H9 (cell line): ENCODE results near the gene AMBRA1. TPM values are rescaled to one million over a fixed set of nuclear protein-coding genes. Genes with fewer than 3 reads are reported as not detected.
"Not testable (repeated sequence)": the region's sequence is repeated elsewhere in the genome, so short reads cannot be mapped to it uniquely, and the experiment has no call there.

Experiments used
- DNase-seq: peaks from one replicate; pipeline ENCODE4 v3.0.0-alpha.2; 2017
- H2AFZ ChIP-seq: one replicate; pipeline ENCODE4 v1.6.1; 2013; ENCODE audit warnings: mild to moderate bottlenecking, low read length, control low read depth, moderate library complexity
- H2AK5ac ChIP-seq: 2 replicates; pipeline ENCODE4 v1.6.1; 2013; ENCODE audit warnings: low read length, control low read depth, mixed read lengths; ENCODE audit not compliant: insufficient read length
- H2BK120ac ChIP-seq: one replicate; pipeline ENCODE4 v1.6.1; 2013; ENCODE audit warnings: low read depth, mild to moderate bottlenecking, low read length, control low read depth, inconsistent platforms; ENCODE audit not compliant: poor library complexity, severe bottlenecking
- H2BK12ac ChIP-seq: 2 replicates; pipeline ENCODE4 v1.6.1; 2013; ENCODE audit warnings: low read length, control low read depth, mixed read lengths, low read depth; ENCODE audit not compliant: insufficient read length
- H2BK15ac ChIP-seq: 2 replicates; pipeline ENCODE4 v1.6.1; 2013; ENCODE audit warnings: low read depth, low read length, control low read depth
- H2BK20ac ChIP-seq: one replicate; pipeline ENCODE4 v1.6.1; 2013; ENCODE audit warnings: low read depth, mild to moderate bottlenecking, low read length, control low read depth, inconsistent platforms; ENCODE audit not compliant: poor library complexity, severe bottlenecking
- H2BK5ac ChIP-seq: 2 replicates; pipeline ENCODE4 v1.6.1; 2013; ENCODE audit warnings: low read length, control low read depth, mixed read lengths; ENCODE audit not compliant: insufficient read length
- H3K14ac ChIP-seq: 2 replicates; pipeline ENCODE4 v1.6.1; 2013; ENCODE audit warnings: low read length, control low read depth; ENCODE audit not compliant: insufficient read depth
- H3K18ac ChIP-seq: 2 replicates; pipeline ENCODE4 v1.6.1; 2013; ENCODE audit warnings: low read depth, mild to moderate bottlenecking, mixed read lengths, low read length, control low read depth; ENCODE audit not compliant: insufficient read length
- H3K23ac ChIP-seq: 2 replicates; pipeline ENCODE4 v1.6.1; 2013; ENCODE audit warnings: low read length, control low read depth, mixed read lengths, low read depth; ENCODE audit not compliant: insufficient read length
- H3K23me2 ChIP-seq: 2 replicates; pipeline ENCODE4 v1.6.1; 2013; ENCODE audit warnings: low read depth, mild to moderate bottlenecking, mixed read lengths, low read length, control low read depth; ENCODE audit not compliant: insufficient read length, poor library complexity, severe bottlenecking
- H3K27ac ChIP-seq: 2 replicates; pipeline ENCODE4 v1.5.1; 2013; ENCODE audit warnings: low read length, control low read depth, mixed read lengths, low read depth; ENCODE audit not compliant: insufficient read length
- H3K27me3 ChIP-seq: 2 replicates; pipeline ENCODE4 v1.6.1; 2013; ENCODE audit warnings: low read length, control low read depth, inconsistent platforms; ENCODE audit not compliant: insufficient read depth
- H3K4ac ChIP-seq: 2 replicates; pipeline ENCODE4 v1.6.1; 2013; ENCODE audit warnings: low read depth, mild to moderate bottlenecking, control low read depth, inconsistent platforms, low read length, moderate library complexity
- H3K4me1 ChIP-seq: 2 replicates; pipeline ENCODE4 v1.6.1; 2013; ENCODE audit warnings: low read length, control low read depth, inconsistent platforms; ENCODE audit not compliant: insufficient read depth
- H3K4me2 ChIP-seq: 2 replicates; pipeline ENCODE4 v1.6.1; 2013; ENCODE audit warnings: low read length, control low read depth, mixed read lengths; ENCODE audit not compliant: insufficient read length, insufficient read depth
- H3K56ac ChIP-seq: 2 replicates; pipeline ENCODE4 v1.6.1; 2013; ENCODE audit warnings: low read depth, mild to moderate bottlenecking, mixed read lengths, low read length, control low read depth; ENCODE audit not compliant: insufficient read length
- H3K79me1 ChIP-seq: 2 replicates; pipeline ENCODE4 v1.6.1; 2013; ENCODE audit warnings: low read depth, mild to moderate bottlenecking, moderate library complexity, low read length, control low read depth, inconsistent platforms; ENCODE audit not compliant: insufficient read depth, poor library complexity, severe bottlenecking
- H3K79me2 ChIP-seq: 2 replicates; pipeline ENCODE4 v1.6.1; 2013; ENCODE audit warnings: low read length, control low read depth, inconsistent platforms; ENCODE audit not compliant: insufficient read depth
- H3K9ac ChIP-seq: 2 replicates; pipeline ENCODE4 v1.6.1; 2013; ENCODE audit warnings: low read length, control low read depth, mixed read lengths; ENCODE audit not compliant: insufficient read length; ENCODE audit errors: extremely low read depth
- H3K9me3 ChIP-seq: one replicate; pipeline ENCODE4 v1.6.1; 2013; ENCODE audit warnings: low read depth, low read length, inconsistent platforms; ENCODE audit not compliant: control insufficient read depth
- H3T11ph ChIP-seq: one replicate; pipeline ENCODE4 v1.6.1; 2013; ENCODE audit warnings: mild to moderate bottlenecking, low read length, control low read depth, inconsistent platforms
- H4K20me1 ChIP-seq: one replicate; pipeline ENCODE4 v1.6.1; 2013; ENCODE audit not compliant: control insufficient read depth, insufficient read length, insufficient read depth
- H4K5ac ChIP-seq: 2 replicates; pipeline ENCODE4 v1.6.1; 2013; ENCODE audit warnings: low read depth, mild to moderate bottlenecking, mixed read lengths, low read length, control low read depth; ENCODE audit not compliant: insufficient read length
- H4K8ac ChIP-seq: replicated peaks from 2 replicates; pipeline ENCODE4 v1.6.1; 2013; ENCODE audit warnings: low read length, control low read depth, mixed read lengths, low read depth; ENCODE audit not compliant: insufficient read length
- H4K91ac ChIP-seq: 2 replicates; pipeline ENCODE4 v1.6.1; 2013; ENCODE audit warnings: low read depth, mild to moderate bottlenecking, moderate library complexity, mixed read lengths, low read length, control low read depth; ENCODE audit not compliant: insufficient read length
- H3K27ac Mint-ChIP-seq, 3 experiments: 2 replicates in 2 of 3; 3 replicates in 1 of 3; pipeline ENCODE4 v1.8.0; 2020 to 2021; ENCODE audit warnings: mixed read lengths in 3 of 3, mild to moderate bottlenecking in 1 of 3, moderate library complexity in 1 of 3
- H3K27me3 Mint-ChIP-seq: 2 replicates; pipeline ENCODE4 v1.8.0; 2021; ENCODE audit warnings: low read depth, mild to moderate bottlenecking, moderate library complexity, mixed read lengths
- H3K36me3 Mint-ChIP-seq, 3 experiments: 2 replicates in 2 of 3; 3 replicates in 1 of 3; pipeline ENCODE4 v1.8.0; 2020 to 2021; ENCODE audit warnings: low read depth in 3 of 3, mixed read lengths in 3 of 3; ENCODE audit not compliant: insufficient read depth in 1 of 3
- H3K4me1 Mint-ChIP-seq, 2 experiments: 2 replicates each; pipeline ENCODE4 v1.8.0; 2020; ENCODE audit warnings: mixed read lengths in 2 of 2
- H3K4me3 Mint-ChIP-seq, 2 experiments: 2 replicates in 1 of 2; 3 replicates in 1 of 2; pipeline ENCODE4 v1.8.0; 2020 to 2021; ENCODE audit warnings: mild to moderate bottlenecking in 2 of 2, mixed read lengths in 2 of 2, moderate library complexity in 1 of 2
- H3K9me3 Mint-ChIP-seq, 2 experiments: 2 replicates in 1 of 2; 3 replicates in 1 of 2; pipeline ENCODE4 v1.8.0; 2020; ENCODE audit warnings: mild to moderate bottlenecking in 2 of 2, mixed read lengths in 2 of 2, moderate library complexity in 1 of 2
- CTCF ChIP-seq: fragments of 200-600 bp; sonication (generic); conservative IDR thresholded peaks from 3 replicates; pipeline ENCODE4 v1.8.0; 2021; ENCODE audit warnings: antibody characterized with exemption, mild to moderate bottlenecking
- WGBS: extraction: QIAGEN DNeasy Blood & Tissue Kit; methylation state at CpG from one replicate; pipeline ENCODE4 v1.1.7; 2013; ENCODE audit warnings: missing lambda C conversion rate, low lambda C conversion rate, mixed read lengths; ENCODE audit not compliant: insufficient read length; ENCODE audit errors: extremely low coverage; 5-methylcytosine and 5-hydroxymethylcytosine counted together
- total RNA-seq: library from RNA; stranded (reverse); gene quantifications from 2 replicates; pipeline ENCODE4 v1.2.1, GENCODE V29; 2021

Gene AMBRA1
- total RNA-seq, 1 experiment from 2014 or later, result 37.5 TPM

GRCh38 chr11:46519351-46519750, 74.5 kb downstream of the AMBRA1 start:
- Histone ChIP-seq H3K27me3 (no peaks in the 10 kb centered on the region), H4K20me1 (no peaks in the 10 kb centered on the region), H2BK12ac (no peak overlapping the region), H3T11ph (no peak overlapping the region), H2AK5ac (no peak overlapping the region), H3K9ac (no peak overlapping the region), H2BK120ac (no peak overlapping the region), H3K4me2 (no peak overlapping the region), H3K79me2 (no peaks in the 10 kb centered on the region), H3K27ac (no peak overlapping the region), H4K5ac (no peak overlapping the region), H3K9me3 (no peaks in the 10 kb centered on the region), H3K18ac (no peak overlapping the region), H3K4ac (no peak overlapping the region), H3K23ac (no peak overlapping the region), H2BK5ac (no peak overlapping the region), H4K8ac (no peak overlapping the region), H3K23me2 (no peaks in the 10 kb centered on the region), H3K79me1 (no peaks in the 10 kb centered on the region), H3K4me1 (no peaks in the 10 kb centered on the region), H4K91ac (no peak overlapping the region), H2AFZ (no peak overlapping the region), H3K56ac (no peak overlapping the region), H2BK20ac (no peak overlapping the region), H3K14ac (no peak overlapping the region), H2BK15ac (no peak overlapping the region)
- DNase-seq, result no peak
- no peak for TF ChIP-seq CTCF
- Mint-ChIP-seq H3K9me3 (no peaks in the 10 kb centered on the region), H3K36me3 (no peaks in the 10 kb centered on the region), H3K27ac (peak overlapping the region in 2 of 3 experiments; percentile 7 to 40; a peak in 2 of 7 replicates), H3K4me1 (peaks cover 27 to 29% of the 10 kb centered on the region in 2 experiments), H3K27me3 (no peaks in the 10 kb centered on the region), H3K4me3 (no peak overlapping the region)
- WGBS, result no CpG with 5 or more reads among the region's 3 CpGs

DNA sequence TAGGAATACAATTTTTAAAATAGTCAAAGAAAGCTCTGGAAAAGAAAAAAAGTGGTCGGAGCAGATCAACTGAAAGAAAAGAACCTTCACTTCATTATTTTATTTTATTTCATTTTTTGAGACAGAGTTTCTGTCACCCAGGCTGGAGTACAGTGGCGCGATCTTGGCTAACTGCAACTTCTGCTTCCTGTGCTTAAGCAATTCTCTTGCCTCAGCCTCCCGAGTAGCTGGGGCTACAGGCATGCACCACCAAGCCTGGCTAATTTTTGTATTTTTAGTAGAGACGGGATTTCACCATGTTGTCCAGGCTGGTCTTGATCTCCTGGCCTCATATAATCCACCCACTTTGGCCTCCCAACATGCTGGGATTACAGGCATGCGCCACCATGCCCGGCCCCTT, 74.9 kb downstream of the AMBRA1 start:
- H3K27ac Mint-ChIP-seq, result peak overlapping the region in 2 of 3 experiments; percentile 7 to 40; a peak in 2 of 7 replicates

More for the DNA sequence above, 74.9 kb downstream of the AMBRA1 start:
- not testable (repeated sequence) for H3K27me3 Mint-ChIP-seq, H2BK15ac ChIP-seq, H3K9ac ChIP-seq, H3K36me3 Mint-ChIP-seq, H2BK120ac ChIP-seq, H3K4me2 ChIP-seq, H3K9me3 ChIP-seq, H3T11ph ChIP-seq, H2BK5ac ChIP-seq, H3K4me3 Mint-ChIP-seq, H4K91ac ChIP-seq, H2BK12ac ChIP-seq, H3K27me3 ChIP-seq, H4K5ac ChIP-seq, H3K27ac ChIP-seq, H3K23ac ChIP-seq, H2AK5ac ChIP-seq, H2BK20ac ChIP-seq, DNase-seq, H3K56ac ChIP-seq, H3K4ac ChIP-seq, H3K14ac ChIP-seq, H3K79me2 ChIP-seq, H3K9me3 Mint-ChIP-seq, H3K79me1 ChIP-seq, H4K8ac ChIP-seq, H3K23me2 ChIP-seq, H4K20me1 ChIP-seq, H3K18ac ChIP-seq, H3K4me1 ChIP-seq, H2AFZ ChIP-seq
- no CpG with 5 or more reads among the region's 7 CpGs for WGBS
- peaks cover 31 to 33% of the 10 kb centered on the region in 2 experiments for H3K4me1 Mint-ChIP-seq
